Fibroblast of skin of scalp (primary cell): ENCODE measurements around the gene GPR107. TPM values are rescaled to one million over a fixed set of nuclear protein-coding genes. Genes with fewer than 3 reads are reported as not detected.
"Not testable (repeated sequence)": the region's sequence is repeated elsewhere in the genome, so short reads cannot be mapped to it uniquely, and the experiment has no call there.

Source experiments
- DNase-seq: peaks from one replicate; pipeline ENCODE4 v3.0.0-alpha.2; 2013
- polyA plus RNA-seq, 2 experiments: library from polyadenylated mRNA; unstranded; fragments of 120-200 nt; gene quantifications; one replicate each; pipeline ENCODE4 v1.2.1, GENCODE V29; 2013; ENCODE audit not compliant: insufficient read length in 2 of 2

Gene GPR107
- 40.9 TPM for polyA plus RNA-seq (2013, experiment 1 of 2; ENCODE audit: insufficient read length)
- polyA plus RNA-seq (2013, experiment 2 of 2; ENCODE audit: insufficient read length): 42.8 TPM

DNA sequence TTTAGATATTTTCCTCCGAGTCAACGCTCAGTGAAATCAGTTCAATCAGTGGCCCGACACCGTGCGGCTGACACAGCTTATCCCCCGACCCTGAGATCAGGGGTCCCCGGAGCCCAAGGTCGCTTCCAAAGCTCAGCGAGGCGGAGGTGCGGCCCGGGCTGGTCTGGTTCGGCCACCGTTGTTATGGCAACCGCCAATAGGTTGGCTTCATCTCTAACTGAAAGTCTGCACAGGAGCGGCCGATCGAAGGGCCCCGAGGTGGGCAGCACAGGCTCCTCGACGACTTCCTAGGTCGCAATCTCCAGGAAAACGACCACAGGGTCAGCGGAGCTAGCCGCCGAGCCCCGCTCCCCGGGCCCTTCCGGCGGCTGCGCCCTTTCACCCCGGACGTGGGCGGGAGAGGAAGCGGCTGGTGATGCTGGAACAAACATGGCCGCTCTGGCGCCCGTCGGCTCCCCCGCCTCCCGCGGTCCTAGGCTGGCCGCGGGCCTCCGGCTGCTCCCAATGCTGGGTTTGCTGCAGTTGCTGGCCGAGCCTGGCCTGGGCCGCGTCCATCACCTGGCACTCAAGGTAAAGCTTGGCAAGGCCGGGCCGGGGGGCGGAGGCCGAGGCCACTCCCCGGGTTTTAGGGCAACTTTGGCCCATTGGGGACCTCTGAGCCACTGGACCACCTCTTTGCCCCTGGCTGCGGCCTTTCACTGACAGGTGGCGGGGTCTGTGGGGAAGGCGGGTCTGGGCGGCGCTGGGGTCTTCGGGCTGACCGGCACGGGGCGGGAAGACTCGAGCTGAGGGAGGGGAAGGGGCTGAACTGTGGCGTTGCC is at the start of gene GPR107:
TSS of gene GPR107 (plus strand) at position 403 of the 821 bp plus-strand sequence. CDS start at position 430, 27 bp downstream.
- peak; percentile 74 for DNase-seq

DNA sequence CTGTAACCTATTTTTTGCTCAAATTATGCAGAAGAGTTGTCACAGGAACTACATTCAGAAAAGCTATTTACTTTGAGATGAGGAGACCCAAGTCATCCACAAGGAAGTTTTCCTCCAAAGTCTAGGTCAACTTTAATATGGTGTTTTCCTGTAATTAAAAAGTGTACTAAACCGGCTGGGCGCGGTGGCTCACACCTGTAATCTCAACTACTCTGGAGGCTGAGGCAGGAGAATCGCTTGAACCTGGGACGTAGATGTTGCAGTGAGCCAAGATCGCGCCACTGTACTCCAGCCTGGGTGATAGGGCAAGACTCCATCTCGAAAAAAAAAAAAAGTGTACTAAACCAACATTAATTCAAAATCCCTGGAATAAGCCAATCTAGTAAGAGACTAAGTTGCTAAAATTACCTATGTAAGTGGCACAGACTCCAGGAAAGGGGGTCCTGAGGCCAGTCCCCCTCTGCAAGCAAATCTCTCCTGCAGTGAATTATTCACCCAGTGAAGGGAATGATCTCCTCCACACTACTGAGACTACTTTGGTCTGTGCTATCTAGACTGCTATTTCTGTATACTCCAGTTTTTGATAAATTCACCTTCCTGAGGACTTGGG is 49.7 kb upstream of the GPR107 start:
- no peak for DNase-seq

DNA sequence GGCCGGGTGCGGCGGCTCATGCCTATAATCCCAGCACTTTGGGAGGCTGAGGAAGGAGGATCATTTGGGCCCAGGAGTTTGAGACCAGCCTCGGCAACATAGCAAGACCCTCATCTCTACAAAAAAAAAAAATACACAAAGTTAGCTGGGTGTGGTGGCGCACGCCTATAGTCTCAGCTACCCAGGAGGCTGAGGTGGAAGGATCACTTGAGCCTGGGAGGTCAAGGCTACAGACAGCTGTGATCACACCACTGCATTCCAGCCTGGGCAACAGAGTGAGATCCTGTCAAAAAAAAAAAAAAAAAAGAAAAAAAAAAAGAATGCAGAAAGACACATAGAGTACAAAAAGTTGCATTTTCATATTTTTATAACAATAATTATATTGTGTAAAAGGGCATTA is 46.8 kb upstream of the GPR107 start:
- DNase-seq: not testable (repeated sequence)

DNA sequence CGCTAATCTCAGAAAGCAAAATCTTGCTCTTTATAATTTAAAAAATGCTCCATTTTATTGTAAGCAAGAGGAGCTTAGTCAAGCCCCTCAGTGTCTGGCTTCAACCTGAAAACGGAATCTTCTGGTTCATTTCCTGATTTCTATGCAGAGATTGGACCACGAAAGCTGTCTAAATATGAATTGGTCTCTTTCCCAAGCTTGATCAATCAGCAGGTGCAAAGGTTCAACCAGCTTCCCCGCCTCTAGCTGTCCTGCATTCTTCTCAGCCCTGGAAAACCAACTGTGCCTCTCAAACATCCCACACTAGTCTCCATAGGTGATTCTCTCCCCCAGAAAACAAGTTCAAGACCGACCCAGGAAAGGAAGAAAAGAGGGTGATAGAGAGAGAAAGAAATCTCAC is 45.2 kb upstream of the GPR107 start:
- DNase-seq: no peak

DNA sequence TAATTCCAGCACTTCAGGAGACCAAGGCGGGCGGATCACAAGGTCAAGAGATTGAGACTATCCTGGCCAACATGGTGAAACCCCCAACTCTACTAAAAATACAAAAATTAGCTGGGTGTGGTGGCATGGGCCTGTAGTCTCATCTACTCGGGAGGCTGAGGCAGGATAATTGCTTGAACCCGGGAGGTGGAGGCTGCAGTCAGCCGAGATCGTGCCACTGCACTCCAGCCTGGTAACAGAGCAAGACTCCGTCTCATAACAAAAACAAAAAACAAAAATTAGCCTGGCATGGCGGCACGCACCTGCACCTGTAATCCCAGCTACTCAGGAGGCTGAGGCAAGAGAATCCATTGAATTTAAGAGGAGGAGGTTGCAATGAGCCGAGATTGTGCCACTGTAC is 44.2 kb upstream of the GPR107 start:
- DNase-seq: not testable (repeated sequence)

DNA sequence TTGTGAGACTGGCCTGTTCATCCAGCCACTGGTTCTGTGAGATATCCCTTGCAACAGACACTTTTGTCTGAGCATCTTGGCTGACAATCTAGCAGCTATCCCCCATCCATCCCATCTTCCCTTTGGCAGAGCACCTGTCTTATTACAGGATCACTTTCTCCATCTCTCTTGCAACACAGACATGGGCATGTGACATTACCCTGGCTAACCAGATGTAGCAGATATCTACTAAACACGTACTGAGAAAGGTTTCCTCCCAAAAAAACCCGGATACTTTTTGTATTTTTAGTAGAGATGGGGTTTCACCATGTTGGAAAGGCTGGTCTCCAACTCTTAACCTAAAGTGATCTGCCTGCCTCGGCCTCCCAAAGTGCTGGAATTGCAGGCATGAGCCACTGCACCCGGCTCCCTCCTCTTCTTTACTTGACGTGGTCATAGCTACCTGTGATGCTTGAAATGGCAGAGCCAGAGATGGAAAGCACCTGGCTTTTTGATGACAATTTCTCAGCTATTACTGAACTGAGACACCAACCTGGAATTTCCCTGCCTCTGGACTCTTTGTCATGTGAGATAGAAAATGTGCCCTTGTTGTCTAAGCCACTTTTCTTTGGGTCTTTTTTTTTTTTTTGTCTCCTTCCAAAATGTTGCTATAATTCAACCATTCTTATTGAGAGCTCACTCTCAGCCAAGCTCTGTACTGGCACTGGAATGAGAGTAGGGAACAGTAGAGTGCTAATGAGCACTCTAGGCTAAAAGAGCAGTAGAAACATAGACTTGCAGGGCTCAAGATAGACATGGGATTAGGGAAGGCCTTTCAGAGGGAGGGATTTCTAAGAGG is 43.3 kb upstream of the GPR107 start:
- no peak for DNase-seq

DNA sequence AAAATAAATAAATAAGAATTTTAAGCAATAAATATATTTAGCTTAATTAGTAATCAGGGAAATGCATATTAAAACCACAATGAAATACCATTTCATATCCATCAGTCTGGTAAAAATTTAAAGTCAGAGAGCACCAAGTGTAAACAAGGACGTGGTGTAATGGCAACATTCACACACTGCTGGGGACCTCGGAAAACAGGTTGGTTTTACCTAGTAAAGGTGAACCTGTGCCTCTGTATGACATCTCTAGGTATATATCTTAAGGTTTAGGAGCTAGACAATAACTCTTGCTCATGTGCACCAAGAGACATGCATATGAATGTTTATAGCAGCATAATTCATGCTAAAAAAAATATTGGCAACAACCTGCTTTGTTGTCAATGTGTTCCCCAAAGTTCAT is 40.4 kb upstream of the GPR107 start:
- DNase-seq: no peak

DNA sequence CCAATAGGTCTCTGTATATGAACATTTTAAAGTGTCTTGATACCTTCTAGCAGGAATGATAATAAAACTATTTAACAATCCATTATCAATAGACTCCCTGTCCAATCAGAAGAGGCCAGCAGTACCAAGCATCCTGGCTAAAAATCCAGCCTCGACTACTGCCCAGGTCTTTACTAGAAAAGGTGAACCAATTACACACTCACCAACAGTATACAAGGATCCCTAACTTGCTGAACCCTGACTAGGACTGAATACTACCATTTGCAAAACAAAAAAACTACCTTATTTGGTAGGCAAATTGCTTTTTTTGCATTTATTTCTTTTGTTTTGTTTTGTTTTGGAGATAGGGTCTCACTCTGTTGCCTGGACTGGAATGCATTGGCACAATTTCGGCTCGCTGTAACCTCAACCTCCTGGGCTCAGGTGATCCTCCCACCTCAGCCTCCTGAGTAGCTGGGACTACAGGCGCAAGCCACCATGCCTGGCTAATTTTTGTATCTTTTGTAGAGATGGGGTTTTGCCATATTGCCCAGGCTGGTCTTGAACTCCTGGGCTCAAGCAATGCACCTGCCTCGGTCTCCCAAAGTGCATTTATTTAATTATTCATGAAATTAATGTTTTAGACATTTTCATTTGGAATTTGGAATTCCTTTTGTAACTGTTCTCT is 38.2 kb upstream of the GPR107 start:
- no peak for DNase-seq

DNA sequence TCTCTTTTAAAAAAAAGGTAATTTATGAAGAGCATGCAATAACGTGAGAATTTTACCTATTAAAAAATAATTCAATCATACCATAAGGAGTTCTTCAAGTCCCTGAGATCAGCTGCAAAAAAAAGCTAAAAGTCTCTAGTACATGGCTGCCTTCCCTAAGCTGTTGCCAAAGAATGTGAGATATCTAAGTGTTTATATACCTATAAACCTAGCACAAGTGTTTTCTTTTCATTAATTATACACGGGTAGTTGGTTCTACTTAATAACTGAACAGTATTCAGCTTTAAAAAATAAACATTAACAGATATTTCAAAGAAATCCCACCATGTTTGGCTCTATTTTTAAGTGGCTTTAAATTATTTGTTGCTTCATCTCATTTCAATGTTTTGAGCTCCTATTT is 36.6 kb upstream of the GPR107 start:
- no peak for DNase-seq

DNA sequence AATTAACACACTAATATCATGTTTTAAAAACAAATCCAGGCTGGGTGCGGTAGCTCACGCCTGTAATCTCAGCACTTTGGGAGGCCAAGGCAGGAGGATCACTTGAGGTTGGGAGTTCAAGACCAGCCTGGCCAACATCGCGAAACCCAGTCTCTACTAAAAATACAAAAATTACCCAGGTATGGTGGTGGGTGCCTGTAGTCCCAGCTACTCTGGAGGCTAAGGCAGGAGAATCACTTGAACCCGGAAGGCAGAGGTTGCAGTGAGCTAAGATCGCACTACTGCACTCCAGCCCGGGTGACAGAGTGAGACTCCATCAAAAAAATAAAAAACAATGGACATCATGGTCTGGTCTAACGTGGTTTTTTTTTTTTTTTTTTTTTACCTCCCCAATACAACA is 36.2 kb upstream of the GPR107 start:
- DNase-seq: not testable (repeated sequence)

DNA sequence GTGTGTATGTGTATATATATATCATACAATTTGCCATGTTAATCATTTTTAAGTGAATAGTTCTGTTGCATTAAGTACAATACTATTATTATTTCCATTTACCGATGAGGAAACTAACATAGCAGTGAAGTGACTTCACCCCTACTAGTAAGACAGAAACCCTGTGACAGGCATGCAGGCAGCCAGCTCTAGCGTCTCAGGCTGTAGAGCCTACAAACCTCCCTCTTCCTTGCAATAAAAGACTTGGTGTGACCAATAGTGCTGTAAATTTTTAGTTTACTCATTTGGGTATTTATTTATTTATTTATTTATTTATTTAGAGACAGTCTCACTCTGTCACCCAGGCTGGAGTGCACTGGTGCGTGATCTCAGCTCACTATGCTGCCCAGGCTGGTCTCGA is 35.4 kb upstream of the GPR107 start:
- peak; percentile 26 for DNase-seq

DNA sequence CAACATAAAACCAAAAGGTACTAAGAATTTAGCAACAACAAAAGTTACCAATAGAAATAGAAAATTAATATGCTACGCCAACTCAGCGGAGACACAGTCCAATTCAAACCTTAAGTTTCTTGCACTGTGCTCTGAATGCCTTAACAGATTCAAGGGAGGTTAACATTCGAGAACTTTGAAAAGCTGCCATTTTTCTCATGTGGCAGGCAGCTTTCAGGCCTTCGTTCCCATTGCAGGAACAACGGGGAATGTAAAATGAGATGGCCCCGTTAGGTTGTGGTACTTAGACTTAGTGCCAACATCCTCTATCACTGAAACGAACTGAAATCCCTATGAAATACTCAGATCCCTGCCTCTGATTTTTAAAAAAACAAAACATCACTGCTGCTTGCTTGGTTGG is 33.1 kb upstream of the GPR107 start:
- DNase-seq: no peak

DNA sequence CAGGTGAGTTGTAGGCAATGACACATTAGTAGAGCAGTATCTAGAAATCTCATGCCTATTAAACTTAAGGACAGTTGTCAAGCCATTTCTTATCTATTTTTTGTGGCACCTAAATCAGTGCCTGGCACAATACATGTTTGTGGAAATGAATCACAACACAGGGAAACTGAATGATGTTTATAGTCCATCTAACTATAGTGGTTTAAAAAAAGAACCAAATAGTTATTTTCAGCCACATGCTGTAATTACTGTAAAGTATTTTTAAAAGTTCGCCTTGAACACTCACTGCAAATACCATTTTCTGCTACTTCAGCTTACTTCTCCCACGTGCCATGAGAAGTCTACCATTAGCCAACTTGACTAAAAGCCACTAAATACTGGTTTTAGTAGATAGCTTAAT is 32.6 kb upstream of the GPR107 start:
- DNase-seq: no peak

DNA sequence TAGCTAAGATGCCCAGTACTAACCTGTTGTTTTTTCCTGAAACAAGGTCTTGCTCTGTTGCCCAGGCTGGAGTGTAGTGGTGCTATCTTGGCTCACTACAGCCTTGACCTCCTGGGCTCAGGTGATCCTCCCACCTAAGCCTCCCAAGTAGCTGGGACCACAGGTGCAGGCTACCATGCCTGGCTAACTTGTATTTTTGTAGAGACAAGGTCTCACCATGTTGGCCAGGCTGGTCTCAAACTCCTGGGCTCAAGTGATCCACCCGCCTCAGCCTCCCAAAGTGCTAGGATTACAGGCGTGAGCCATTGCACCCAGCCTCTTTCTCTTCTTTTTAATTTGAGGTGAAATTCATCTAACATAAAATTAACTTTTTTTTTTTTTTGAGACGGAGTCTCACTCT is 31.9 kb upstream of the GPR107 start:
- not testable (repeated sequence) for DNase-seq

DNA sequence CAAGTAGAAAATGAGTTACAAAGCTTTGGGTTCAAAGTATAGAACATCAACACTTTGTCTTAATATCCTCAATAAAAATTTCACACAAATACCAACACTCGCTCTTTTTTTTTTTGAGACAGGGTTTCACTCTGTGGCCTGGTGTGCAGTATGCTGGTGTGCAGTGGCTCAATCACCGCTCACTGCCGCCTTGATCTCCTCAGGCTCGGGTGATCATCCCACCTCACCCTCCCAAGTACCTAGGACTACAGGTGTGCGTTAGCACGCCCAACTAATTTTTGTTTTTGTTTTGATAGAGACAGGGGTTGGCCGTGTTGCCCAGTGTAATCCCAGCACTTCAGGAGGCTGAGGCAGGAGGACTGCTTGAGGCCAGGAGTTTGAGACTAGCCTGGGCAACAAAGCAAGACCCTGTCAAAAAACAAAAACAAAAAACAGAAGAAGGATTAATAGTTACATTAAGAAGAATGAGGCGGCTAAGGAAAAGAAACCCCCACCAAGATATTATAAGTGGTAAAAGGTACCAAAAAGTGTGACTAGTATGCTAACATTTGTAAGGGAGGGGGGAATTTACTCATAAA is 31.1 kb upstream of the GPR107 start:
- no peak for DNase-seq

DNA sequence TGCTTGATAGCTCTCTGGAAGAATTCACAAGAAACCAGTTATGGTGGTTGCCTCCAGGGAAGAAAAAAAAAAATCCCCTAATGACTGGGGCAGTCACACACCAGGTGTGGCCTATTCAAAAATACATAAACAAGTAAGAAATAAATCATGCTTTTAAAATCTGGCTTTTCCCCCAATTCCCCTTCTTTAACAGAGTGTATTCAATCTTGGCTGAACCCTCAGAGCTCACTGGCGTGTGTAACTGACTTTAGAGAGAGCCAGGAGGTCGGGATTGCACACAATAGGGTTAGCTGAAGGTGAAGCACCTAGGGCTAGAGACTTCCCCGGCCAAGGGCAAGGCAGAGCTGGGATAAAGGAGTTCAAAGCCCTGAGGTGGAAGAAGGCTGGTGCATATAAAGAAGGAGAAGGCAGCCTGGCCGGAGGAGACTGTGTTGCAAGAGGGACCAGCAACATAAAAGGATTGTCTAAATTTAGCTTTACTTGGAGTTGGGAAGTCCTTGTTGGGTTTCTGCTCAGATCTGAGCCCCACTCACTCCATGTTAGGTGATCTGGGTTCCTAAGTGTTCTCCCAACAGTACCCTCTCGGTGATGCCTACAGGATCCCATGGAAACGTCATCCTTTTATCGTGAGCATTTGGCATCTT is 30.4 kb upstream of the GPR107 start:
- DNase-seq: no peak

DNA sequence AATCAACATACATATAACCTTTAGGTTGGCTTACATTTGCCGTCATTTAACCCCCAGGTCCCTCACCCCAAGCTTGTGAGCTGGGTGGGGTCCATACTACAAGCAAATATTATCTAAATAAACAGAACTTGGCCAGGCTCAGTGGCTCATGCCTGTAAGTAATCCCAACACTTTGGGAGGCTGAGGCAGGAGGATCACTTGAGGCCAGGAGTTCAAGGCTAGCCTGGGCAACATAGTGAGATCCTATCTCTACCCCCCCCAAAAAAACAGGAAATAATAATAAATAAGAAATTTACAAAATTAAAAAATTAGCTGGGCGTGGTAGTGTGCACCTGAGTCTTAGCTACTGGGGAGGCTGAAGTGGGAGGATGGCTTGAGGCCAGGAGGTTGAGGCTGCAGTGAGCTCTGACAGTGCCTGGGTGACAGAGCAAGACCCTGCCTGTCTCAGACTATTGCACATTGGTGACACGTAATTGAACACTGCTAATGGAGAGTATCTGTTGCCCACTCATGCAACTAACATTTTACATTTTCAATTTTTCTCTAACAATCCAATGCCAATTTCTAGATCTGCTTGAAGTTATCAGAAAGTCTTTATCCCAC is 29.6 kb upstream of the GPR107 start:
- DNase-seq: no peak

DNA sequence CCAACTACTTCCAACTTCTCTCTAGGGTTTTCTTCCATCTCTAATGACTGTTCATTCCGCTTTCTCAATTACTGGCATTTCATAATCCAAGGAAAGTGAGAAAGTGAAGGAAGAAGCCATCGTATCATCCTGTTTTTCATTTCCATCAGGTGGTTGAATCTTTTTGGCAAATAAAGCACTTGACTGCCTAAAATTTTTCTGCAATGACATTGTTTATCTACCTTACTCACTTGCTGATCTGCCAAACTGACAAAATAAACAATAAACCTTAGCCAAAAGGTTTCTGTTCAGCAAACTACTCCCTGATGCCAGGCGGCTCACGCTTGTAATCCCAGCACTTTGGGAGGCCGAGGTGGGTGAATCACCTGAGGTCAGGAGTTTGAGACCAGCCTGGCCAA is 29.1 kb upstream of the GPR107 start:
- DNase-seq: no peak

DNA sequence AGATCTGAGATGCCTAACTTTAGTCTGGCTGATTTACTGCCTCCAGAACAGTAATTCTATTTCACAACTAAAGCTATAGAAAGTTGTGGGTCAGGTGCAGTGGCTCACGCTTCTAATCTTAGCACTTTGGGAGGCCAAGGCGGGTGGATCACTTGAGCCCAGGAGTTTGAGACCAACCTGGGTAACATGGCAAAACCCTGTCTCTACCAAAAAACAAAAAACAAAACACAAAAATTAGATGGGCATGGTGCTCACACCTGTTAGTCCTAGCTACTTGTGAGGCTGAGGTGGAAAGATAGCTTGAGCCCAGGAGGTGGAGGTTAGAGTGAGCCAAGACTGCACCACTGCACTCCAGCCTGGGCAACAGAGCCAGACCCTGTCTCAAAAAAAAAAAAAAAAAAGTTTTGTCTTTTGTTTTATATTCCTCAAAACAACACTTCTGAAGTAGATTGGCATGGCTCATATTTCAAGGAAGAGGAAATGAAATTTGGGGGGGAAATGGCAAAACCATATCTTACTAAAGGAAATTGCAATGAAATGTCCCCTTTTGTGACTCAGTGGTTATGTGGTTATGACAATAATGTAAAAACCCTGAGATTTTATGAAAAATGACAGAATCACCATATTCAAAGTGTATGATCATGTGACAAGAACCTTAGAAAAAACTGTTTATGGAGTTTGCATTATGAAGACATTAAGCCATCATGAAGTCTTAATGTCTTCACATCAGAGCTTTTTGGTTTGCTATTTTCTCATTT is 26.9 kb upstream of the GPR107 start:
- no peak for DNase-seq

DNA sequence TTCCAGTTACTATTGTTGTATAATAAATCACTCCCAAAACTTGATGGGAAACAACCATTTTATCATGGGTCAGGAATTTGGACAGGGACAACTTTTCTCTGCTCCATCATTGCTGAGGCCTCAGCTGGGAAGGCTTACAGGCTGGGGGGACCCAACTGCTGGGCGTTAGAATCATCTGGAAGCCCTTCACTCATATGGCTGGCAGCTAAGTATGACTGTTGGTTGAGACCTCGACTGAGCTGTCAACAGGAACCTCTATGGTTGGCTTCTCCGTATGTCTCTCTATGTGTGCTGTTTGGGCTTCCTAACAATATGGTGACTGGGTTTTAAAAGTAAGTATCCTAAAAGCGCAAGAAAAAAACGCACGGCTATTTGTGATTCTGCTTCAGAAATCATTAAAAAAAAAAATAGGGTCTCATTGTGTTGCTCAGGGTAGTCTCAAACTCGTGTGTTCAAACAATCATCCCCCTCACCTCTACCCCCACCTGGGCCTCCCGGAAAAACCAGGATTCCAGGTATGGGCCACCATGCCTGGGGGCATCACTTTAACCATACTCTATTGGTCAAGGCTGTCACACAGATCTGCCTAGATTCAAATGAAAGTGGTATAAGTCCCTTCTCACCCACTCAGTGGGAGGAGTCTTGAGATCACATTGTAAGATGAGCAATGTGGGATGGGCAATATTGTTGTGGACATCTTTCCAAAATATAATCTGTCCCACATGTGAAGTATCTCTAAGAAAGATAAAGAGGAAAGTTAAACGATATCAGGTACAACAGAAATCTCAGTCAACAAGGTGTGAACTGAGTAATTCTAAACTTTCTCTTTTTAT is 26.0 kb upstream of the GPR107 start:
- no peak for DNase-seq
